GM19025 (cell line): Measurements from ENCODE around the gene CEP85L.
"Not testable (repeated sequence)": the region's sequence is repeated elsewhere in the genome, so short reads cannot be mapped to it uniquely, and the experiment has no call there.

ENCODE experiments used
- ATAC-seq: cut with Tn5 transposase; IDR thresholded peaks from one replicate; pipeline ENCODE4 v1.9.1; 2021; ENCODE audit warnings: mild to moderate bottlenecking, low read depth, moderate library complexity; ENCODE audit not compliant: unreplicated experiment

Gene CEP85L

GRCh38 chr6:118444796-118445195, 206.6 kb downstream of the CEP85L start:
- no peak for ATAC-seq

DNA sequence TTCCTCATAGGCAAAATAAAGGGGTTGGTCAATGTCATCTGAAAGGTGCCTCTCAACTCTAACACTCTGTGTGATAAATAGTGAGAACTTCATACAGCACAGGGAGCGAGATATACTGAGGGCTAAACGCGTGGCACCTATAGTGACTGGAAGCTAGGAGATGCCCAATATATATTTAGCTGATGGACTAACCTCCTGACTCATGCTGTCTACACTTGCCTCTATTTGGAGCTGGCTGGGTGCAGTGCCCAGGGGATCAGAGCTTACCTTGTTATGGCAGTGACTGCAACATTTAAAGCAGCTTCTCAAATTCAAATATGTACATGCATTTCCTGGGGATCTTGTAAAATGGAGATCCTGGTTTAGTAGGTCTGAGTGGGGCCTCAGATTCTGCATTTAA, 214.9 kb downstream of the CEP85L start:
- no peak for ATAC-seq

- not testable (repeated sequence) for ATAC-seq
Observed at GRCh38 chr6:118434147-118434546, 217.2 kb downstream of the CEP85L start.

DNA sequence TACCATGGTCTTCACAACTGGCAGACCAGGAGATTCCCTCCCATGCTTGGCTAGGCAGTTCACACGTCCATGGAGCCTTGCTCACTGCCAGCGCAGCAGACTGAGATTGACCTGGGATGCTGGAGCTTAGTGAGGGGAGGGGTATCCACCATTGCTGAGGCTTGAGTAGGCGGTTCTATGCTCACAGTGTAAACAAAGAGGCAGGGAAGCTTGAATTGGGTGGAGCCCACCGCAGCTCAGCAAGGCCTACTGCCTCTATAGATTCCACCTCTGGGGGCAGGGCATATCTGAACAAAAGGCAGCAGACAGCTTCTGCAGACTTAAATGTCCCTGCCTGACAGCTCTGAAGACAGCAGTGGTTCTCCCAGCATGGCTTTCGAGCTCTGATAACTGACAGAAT, 230.1 kb downstream of the CEP85L start:
- ATAC-seq, result not testable (repeated sequence)

DNA sequence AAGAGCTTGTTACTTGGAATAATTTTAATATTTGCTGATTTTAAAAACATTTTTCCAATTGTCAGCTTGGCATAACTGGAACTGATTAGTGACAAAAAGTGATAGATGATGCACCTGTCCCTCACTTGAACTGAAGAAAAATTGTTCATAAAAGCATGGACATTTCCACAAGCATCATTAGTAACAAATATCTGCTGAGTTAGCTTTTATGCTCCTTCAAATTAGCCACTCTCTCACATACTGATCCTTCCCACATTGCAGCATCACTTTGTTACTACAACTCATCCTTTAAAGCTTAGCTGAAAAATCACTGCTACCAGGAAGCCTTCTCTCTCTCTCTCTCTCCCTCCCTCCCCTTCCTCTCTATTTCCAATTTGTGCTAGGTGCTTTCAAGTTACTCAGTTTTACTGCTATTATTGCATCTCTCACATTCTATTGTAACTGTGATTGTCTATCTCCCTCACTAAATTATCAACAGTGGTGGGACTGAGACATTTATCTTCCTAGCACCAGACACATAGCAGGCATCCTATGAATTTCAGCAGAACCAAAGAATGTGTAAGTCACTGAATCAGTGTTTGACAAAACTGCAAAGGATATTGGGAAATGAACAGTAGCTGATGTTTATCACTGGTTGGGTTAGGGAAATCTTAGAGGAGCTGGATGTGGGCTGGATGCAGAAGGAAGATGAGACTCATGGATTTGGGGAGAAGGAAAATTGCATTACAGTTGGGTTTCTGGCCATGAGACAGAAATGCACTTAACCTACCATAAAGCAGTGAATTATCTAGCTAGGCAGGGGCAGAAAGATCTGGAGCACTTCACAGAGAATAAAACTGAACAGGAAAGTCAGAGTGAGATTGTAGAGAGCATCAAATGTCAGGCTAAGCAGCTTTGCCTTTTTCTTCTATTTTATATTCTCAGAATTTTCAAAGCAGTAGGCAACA, 231.7 kb downstream of the CEP85L start:
- no peak for ATAC-seq
